Smooth muscle cell (in vitro differentiated cells): ENCODE results near the gene TMEM42. TPM values are rescaled to one million over a fixed set of nuclear protein-coding genes. Genes with fewer than 3 reads are reported as not detected.

Source experiments
- DNase-seq: peaks from one replicate; lab custom pipeline; 2025; ENCODE audit not compliant: unreplicated experiment; lab: John Stamatoyannopoulos, UW
- H2AFZ ChIP-seq: fragments of 200-600 bp; sonication (generic); 2 replicates; pipeline ENCODE4 v1.6.0; 2016; ENCODE audit warnings: antibody characterized with exemption, low read depth, mild to moderate bottlenecking
- H3F3A ChIP-seq: fragments of 200-600 bp; sonication (generic); 2 replicates; pipeline ENCODE4 v1.6.0; 2017; ENCODE audit warnings: antibody characterized with exemption, low read depth
- H3K27ac ChIP-seq: fragments of 200-600 bp; sonication (generic); 2 replicates; pipeline ENCODE4 v1.5.1; 2016; ENCODE audit warnings: low read depth, mild to moderate bottlenecking
- H3K27me3 ChIP-seq: fragments of 200-600 bp; sonication (generic); 2 replicates; pipeline ENCODE4 v1.6.1; 2016; ENCODE audit warnings: low read depth, mild to moderate bottlenecking
- H3K36me3 ChIP-seq: fragments of 200-600 bp; sonication (generic); 2 replicates; pipeline ENCODE4 v1.5.1; 2016; ENCODE audit warnings: low read depth
- H3K4me1 ChIP-seq: fragments of 200-600 bp; sonication (generic); 2 replicates; pipeline ENCODE4 v1.5.1; 2016; ENCODE audit warnings: low read depth
- H3K4me2 ChIP-seq: fragments of 200-600 bp; sonication (generic); 2 replicates; pipeline ENCODE4 v1.6.0; 2016; ENCODE audit warnings: mild to moderate bottlenecking
- H3K4me3 ChIP-seq: fragments of 200-600 bp; sonication (generic); 2 replicates; pipeline ENCODE4 v1.5.1; 2016; ENCODE audit warnings: mild to moderate bottlenecking
- H3K79me2 ChIP-seq: fragments of 200-600 bp; sonication (generic); 2 replicates; pipeline ENCODE4 v1.6.0; 2016; ENCODE audit warnings: low read depth, mild to moderate bottlenecking
- H3K9ac ChIP-seq: fragments of 200-600 bp; sonication (generic); 2 replicates; pipeline ENCODE4 v1.6.0; 2016; ENCODE audit warnings: low read depth
- H3K9me3 ChIP-seq: fragments of 200-600 bp; sonication (generic); replicated peaks from 2 replicates; pipeline ENCODE4 v1.5.1; 2016; ENCODE audit warnings: low read depth
- H4K20me1 ChIP-seq: fragments of 200-600 bp; sonication (generic); 2 replicates; pipeline ENCODE4 v1.6.0; 2016; ENCODE audit warnings: low read depth
- CTCF ChIP-seq: fragments of 200-600 bp; sonication (generic); IDR thresholded peaks from 2 replicates; pipeline ENCODE4 v1.5.1; 2017; ENCODE audit warnings: borderline replicate concordance, mild to moderate bottlenecking, antibody characterized with exemption; ENCODE audit not compliant: insufficient read depth, poor library complexity, severe bottlenecking
- WGBS: methylation state at CpG from one replicate; pipeline ENCODE4 v1.1.7; 2016; ENCODE audit warnings: low lambda C conversion rate; 5-methylcytosine and 5-hydroxymethylcytosine counted together
- polyA plus RNA-seq: library from polyadenylated mRNA; unstranded; fragments of >200 nt; fragmentation: Nextera tagmentation; extraction: Ambion mirVana; gene quantifications from 2 replicates; pipeline ENCODE4 v1.2.1, GENCODE V29; 2016
- total RNA-seq: library from RNA; depleted of rRNA; stranded (reverse); fragments of >200 nt; gene quantifications from 2 replicates; pipeline ENCODE4 v1.2.3, GENCODE V29; 2014

The TMEM42 gene
- total and polyA plus RNA-seq, 2 experiments from 2014 or later: 19.3 to 33.6 TPM

DNA sequence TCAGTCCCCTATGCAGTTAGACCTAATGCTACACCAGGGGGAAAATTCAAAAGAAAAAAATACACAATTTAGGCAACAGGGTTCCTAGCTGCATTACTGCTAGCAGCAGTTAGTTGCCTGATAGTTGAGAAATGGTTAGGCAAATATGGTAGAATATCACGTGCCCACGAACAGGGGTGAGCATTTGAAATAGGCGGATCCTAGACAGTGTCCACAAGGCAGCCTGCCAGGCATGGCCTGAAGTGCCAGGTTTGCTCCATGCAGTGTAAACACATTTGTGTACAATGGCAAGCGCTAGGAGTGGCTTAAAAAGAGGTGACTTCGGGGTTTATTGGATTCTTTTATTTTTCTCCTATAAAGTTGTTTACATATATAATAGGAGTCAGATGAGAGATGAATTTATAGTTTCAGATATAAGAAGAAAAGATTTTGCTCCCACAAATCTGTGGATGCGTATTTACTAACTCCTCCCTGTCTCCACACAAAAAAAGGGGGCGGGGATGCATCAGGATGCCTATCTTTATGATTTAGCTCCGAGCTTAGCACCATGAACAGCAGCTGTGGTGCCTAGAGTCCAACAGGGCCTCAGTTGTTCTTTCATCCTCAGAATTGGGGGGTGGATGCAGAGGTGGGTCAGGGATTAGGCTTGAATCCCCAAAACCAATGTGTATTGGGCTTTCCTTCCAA lies 8.8 kb downstream of the TMEM42 start:
- TF ChIP-seq CTCF: no peak
- DNase-seq: no peak
- 83% methylated on average over 8 of the region's 8 CpGs for WGBS

GRCh38 chr3:44874308-44874707 lies 12.6 kb downstream of the TMEM42 start, which contains the start of gene TGM4:
TGM4 (plus strand) TSS chr3:44874608; CDS start chr3:44874679, 71 bp downstream.
- H3K79me2 ChIP-seq: no peaks in the 10 kb centered on the region
- no peak within 1 kb of the TSS for H2AFZ ChIP-seq
- WGBS: 90% methylated on average over 5 of the region's 5 CpGs
- no peak for TF ChIP-seq CTCF
- no peak within 1 kb of the TSS for H3K4me2 ChIP-seq
- H3K27me3 ChIP-seq: no peaks in the 10 kb centered on the region
- no peaks in the 10 kb centered on the region for H3F3A ChIP-seq
- no peaks in the 10 kb centered on the region for H3K4me1 ChIP-seq
- H3K9ac ChIP-seq: no peak within 1 kb of the TSS
- no peaks in the 10 kb centered on the region for H4K20me1 ChIP-seq
- no peak within 1 kb of the TSS for H3K27ac ChIP-seq
- no peak for DNase-seq
- no peak within 1 kb of the TSS for H3K4me3 ChIP-seq
- H3K36me3 ChIP-seq: no peaks in the 10 kb centered on the region
- no peaks in the 10 kb centered on the region for H3K9me3 ChIP-seq

More for the DNA sequence above, 8.8 kb downstream of the TMEM42 start:
- Histone ChIP-seq H3K79me2 (no peaks in the 10 kb centered on the region), H3F3A (no peaks in the 10 kb centered on the region), H3K27me3 (no peaks in the 10 kb centered on the region), H3K27ac (no peak overlapping the region), H2AFZ (no peak overlapping the region), H3K4me3 (no peak overlapping the region), H3K9me3 (no peaks in the 10 kb centered on the region), H3K4me2 (no peak overlapping the region), H3K36me3 (no peaks in the 10 kb centered on the region), H3K9ac (no peak overlapping the region), H4K20me1 (no peaks in the 10 kb centered on the region), H3K4me1 (no peaks in the 10 kb centered on the region)

GRCh38 chr3:44875596-44875995 lies 13.9 kb downstream of the TMEM42 start:
- no peaks in the 10 kb centered on the region for H3K27me3 ChIP-seq
- H3K4me1 ChIP-seq: no peaks in the 10 kb centered on the region
- no peak overlapping the region for H2AFZ ChIP-seq
- no peak overlapping the region for H3K9ac ChIP-seq
- no peak overlapping the region for H3K27ac ChIP-seq
- H4K20me1 ChIP-seq: no peaks in the 10 kb centered on the region
- DNase-seq: no peak
- H3K79me2 ChIP-seq: no peaks in the 10 kb centered on the region
- no peaks in the 10 kb centered on the region for H3F3A ChIP-seq
- no peak overlapping the region for H3K4me3 ChIP-seq
- no peaks in the 10 kb centered on the region for H3K9me3 ChIP-seq
- 93% methylated on average over 3 of the region's 3 CpGs for WGBS
- H3K4me2 ChIP-seq: no peak overlapping the region
- no peak for TF ChIP-seq CTCF
- no peaks in the 10 kb centered on the region for H3K36me3 ChIP-seq

GRCh38 chr3:44877333-44877732 lies 15.6 kb downstream of the TMEM42 start:
- Histone ChIP-seq H2AFZ (no peak overlapping the region), H3K27me3 (no peaks in the 10 kb centered on the region), H3K9me3 (no peaks in the 10 kb centered on the region), H3K9ac (no peak overlapping the region), H3K79me2 (no peaks in the 10 kb centered on the region), H3K4me3 (no peak overlapping the region), H4K20me1 (no peaks in the 10 kb centered on the region), H3K27ac (no peak overlapping the region), H3K4me2 (no peak overlapping the region), H3K36me3 (no peaks in the 10 kb centered on the region), H3K4me1 (no peaks in the 10 kb centered on the region), H3F3A (no peaks in the 10 kb centered on the region)
- WGBS: 90% methylated on average over 3 of the region's 3 CpGs
- DNase-seq: no peak
- TF ChIP-seq CTCF: no peak
